ENCODE measurements around the gene GP1BB.

DNA sequence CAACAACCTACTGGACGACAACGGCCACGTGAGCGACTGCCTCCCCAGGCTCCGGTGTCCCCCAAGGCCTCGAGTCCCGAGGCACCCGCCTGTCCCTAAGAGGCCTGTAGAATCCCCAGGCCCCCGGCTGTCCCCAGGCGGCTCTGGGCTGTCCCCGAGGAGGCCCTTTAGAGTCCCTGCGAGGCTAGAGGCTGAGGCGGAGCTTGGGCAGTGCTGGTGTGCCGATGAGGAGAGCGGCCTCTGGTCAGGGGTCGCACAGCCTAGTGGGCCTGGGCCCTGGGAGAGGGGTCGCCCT is 40.9 kb downstream of the GP1BB start:
- no peak for TF ChIP-seq SIN3A (IDR thresholded peaks at IDR 0.05; ENCODE audit: borderline replicate concordance, insufficient read depth, low read depth, low read length)
- TF ChIP-seq, protein P1, sequence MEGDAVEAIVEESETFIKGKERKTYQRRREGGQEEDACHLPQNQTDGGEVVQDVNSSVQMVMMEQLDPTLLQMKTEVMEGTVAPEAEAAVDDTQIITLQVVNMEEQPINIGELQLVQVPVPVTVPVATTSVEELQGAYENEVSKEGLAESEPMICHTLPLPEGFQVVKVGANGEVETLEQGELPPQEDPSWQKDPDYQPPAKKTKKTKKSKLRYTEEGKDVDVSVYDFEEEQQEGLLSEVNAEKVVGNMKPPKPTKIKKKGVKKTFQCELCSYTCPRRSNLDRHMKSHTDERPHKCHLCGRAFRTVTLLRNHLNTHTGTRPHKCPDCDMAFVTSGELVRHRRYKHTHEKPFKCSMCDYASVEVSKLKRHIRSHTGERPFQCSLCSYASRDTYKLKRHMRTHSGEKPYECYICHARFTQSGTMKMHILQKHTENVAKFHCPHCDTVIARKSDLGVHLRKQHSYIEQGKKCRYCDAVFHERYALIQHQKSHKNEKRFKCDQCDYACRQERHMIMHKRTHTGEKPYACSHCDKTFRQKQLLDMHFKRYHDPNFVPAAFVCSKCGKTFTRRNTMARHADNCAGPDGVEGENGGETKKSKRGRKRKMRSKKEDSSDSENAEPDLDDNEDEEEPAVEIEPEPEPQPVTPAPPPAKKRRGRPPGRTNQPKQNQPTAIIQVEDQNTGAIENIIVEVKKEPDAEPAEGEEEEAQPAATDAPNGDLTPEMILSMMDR (IDR thresholded peaks at IDR 0.05) = no peak
- TF ChIP-seq POLR2AphosphoS5 (IDR thresholded peaks at IDR 0.05; ENCODE audit: low read depth, low read length) = no peak
- TF ChIP-seq, protein P2, sequence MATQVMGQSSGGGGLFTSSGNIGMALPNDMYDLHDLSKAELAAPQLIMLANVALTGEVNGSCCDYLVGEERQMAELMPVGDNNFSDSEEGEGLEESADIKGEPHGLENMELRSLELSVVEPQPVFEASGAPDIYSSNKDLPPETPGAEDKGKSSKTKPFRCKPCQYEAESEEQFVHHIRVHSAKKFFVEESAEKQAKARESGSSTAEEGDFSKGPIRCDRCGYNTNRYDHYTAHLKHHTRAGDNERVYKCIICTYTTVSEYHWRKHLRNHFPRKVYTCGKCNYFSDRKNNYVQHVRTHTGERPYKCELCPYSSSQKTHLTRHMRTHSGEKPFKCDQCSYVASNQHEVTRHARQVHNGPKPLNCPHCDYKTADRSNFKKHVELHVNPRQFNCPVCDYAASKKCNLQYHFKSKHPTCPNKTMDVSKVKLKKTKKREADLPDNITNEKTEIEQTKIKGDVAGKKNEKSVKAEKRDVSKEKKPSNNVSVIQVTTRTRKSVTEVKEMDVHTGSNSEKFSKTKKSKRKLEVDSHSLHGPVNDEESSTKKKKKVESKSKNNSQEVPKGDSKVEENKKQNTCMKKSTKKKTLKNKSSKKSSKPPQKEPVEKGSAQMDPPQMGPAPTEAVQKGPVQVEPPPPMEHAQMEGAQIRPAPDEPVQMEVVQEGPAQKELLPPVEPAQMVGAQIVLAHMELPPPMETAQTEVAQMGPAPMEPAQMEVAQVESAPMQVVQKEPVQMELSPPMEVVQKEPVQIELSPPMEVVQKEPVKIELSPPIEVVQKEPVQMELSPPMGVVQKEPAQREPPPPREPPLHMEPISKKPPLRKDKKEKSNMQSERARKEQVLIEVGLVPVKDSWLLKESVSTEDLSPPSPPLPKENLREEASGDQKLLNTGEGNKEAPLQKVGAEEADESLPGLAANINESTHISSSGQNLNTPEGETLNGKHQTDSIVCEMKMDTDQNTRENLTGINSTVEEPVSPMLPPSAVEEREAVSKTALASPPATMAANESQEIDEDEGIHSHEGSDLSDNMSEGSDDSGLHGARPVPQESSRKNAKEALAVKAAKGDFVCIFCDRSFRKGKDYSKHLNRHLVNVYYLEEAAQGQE (IDR thresholded peaks at IDR 0.05; ENCODE audit: insufficient read depth in 1 of 2, low read depth in 2 of 2, low read length in 1 of 2) = no peak
